ENCODE data around the gene GRM5.
"Not testable (repeated sequence)": the region's sequence is repeated elsewhere in the genome, so short reads cannot be mapped to it uniquely, and the experiment has no call there.

GRM5 gene

DNA sequence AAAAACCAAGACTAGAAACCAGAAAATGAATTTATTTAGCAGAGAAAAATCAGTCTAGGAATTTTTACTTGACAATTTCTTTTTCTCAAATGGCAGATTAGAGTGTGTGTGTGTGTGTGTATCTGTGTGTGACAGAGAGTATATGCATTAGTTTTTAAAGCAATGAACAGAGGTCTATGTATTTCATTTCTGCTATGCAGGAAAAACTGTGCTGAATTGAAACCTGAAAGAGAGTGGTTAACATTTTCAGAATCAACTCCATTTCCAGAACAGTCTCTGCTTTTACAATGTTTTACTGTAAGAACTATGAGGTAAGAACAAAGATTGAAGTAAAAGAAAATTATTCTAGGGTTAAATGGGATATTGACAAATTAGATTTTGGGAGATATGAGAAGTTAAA, 114.8 kb downstream of the GRM5 start:
- H3K27ac ChIP-seq (ENCODE audit: low read depth, low read length) = no peak overlapping the region
- H3K4me1 ChIP-seq (ENCODE audit: control insufficient read depth, insufficient read depth, low read length) = no peaks in the 10 kb centered on the region
- no peak overlapping the region for H3K4me3 ChIP-seq (ENCODE audit: low read length)
- H3K9ac ChIP-seq (ENCODE audit: low read length) = no peak overlapping the region
- no peaks in the 10 kb centered on the region for H3K36me3 ChIP-seq (ENCODE audit: control insufficient read depth, insufficient read depth, low read length)
- no peaks in the 10 kb centered on the region for H3K27me3 ChIP-seq (ENCODE audit: control insufficient read depth, insufficient read depth, low read length)

DNA sequence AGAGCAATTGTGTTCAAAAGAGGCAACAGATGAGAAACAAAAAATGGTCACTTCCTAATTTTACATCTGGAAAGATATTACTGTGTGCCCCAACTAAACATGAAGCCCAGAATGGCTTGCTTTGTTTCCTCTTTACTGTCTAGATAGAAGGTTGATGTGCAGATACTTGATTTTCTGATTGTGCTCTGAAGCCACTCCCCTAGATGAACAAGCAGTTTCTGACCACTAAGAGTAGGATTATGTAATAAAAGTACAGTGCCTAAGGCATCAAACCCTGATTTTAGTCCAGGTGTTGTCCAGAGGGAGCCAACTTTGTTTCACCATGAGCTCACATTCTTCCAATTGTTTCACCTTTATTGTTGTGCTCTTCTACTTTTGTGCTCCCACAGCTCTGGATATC, 116.9 kb downstream of the GRM5 start:
- not testable (repeated sequence) for H3K36me3 ChIP-seq (ENCODE audit: control insufficient read depth, insufficient read depth, low read length); H3K9ac ChIP-seq (ENCODE audit: low read length); H3K4me3 ChIP-seq (ENCODE audit: low read length); H3K4me1 ChIP-seq (ENCODE audit: control insufficient read depth, insufficient read depth, low read length); H3K27me3 ChIP-seq (ENCODE audit: control insufficient read depth, insufficient read depth, low read length); H3K27ac ChIP-seq (ENCODE audit: low read depth, low read length)

GRCh38 chr11:88947843-88948572, 117.8 kb downstream of the GRM5 start:
- H3K4me3 ChIP-seq (ENCODE audit: low read length); H3K27ac ChIP-seq (ENCODE audit: low read depth, low read length); H3K9ac ChIP-seq (ENCODE audit: low read length); H3K4me1 ChIP-seq (ENCODE audit: control insufficient read depth, insufficient read depth, low read length); H3K27me3 ChIP-seq (ENCODE audit: control insufficient read depth, insufficient read depth, low read length); H3K36me3 ChIP-seq (ENCODE audit: control insufficient read depth, insufficient read depth, low read length): not testable (repeated sequence)

DNA sequence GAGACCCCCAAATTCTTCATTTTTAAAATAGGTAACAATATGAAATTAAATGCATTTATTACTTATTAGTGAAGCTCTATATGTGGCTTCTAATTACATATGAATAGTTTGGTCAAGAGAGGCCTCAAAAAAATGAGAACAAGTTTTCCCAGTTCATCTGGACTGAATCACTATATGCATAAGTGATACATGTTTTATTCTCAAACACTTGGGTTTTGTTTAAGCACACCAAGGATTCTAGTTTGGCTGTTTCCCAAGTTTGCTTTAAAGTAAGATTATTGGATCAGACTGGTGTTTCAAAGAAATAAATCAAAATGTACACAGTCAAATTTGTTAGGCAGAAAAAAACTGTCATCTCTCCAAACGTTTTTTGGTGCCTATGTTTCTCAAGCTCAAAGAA, 136.1 kb downstream of the GRM5 start:
- not testable (repeated sequence) for H3K4me1 ChIP-seq (ENCODE audit: control insufficient read depth, insufficient read depth, low read length); H3K4me3 ChIP-seq (ENCODE audit: low read length); H3K27ac ChIP-seq (ENCODE audit: low read depth, low read length); H3K36me3 ChIP-seq (ENCODE audit: control insufficient read depth, insufficient read depth, low read length); H3K9ac ChIP-seq (ENCODE audit: low read length); H3K27me3 ChIP-seq (ENCODE audit: control insufficient read depth, insufficient read depth, low read length)

DNA sequence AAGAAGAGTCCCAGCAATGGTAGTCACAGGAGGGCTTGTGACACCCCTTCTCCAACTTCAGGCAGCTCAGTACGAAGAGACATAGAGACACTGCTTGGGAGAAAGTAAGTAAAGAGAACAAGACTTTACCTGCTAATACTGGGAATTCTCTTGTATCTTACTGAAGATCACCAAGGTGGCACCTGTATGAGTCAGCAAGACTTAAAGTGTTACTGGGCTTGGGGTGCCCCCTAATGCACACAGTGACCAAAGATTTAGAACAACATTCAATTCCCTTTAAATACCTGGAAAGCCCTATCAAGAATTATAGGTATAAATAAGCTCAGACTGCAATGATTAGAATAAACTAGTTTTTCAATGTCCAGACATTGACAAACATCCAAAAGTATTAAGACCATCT, 148.7 kb downstream of the GRM5 start:
- not testable (repeated sequence) for H3K4me1 ChIP-seq (ENCODE audit: control insufficient read depth, insufficient read depth, low read length); H3K36me3 ChIP-seq (ENCODE audit: control insufficient read depth, insufficient read depth, low read length); H3K4me3 ChIP-seq (ENCODE audit: low read length); H3K27ac ChIP-seq (ENCODE audit: low read depth, low read length); H3K27me3 ChIP-seq (ENCODE audit: control insufficient read depth, insufficient read depth, low read length); H3K9ac ChIP-seq (ENCODE audit: low read length)

DNA sequence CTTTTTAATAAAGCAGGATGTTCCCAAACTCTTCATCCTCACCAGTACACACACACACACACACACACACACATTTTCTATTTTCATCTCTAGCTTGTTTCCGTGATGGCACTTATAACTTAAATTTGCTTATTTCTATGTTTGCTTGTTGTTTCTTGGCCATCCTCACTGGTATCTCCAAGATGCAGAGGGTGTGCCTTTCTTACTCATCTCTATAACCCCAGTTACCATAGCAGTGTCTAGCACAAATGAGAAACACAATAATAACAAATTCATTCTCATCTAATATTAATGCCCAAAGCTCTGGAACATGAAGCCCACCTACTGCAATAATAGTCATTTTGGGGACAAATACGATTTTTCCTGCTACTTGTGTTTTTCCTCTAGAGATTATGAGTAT, 156.3 kb downstream of the GRM5 start:
- H3K9ac ChIP-seq (ENCODE audit: low read length) = no peak overlapping the region
- H3K36me3 ChIP-seq (ENCODE audit: control insufficient read depth, insufficient read depth, low read length) = no peaks in the 10 kb centered on the region
- H3K4me1 ChIP-seq (ENCODE audit: control insufficient read depth, insufficient read depth, low read length) = no peaks in the 10 kb centered on the region
- H3K27me3 ChIP-seq (ENCODE audit: control insufficient read depth, insufficient read depth, low read length) = no peaks in the 10 kb centered on the region
- H3K27ac ChIP-seq (ENCODE audit: low read depth, low read length) = no peak overlapping the region
- H3K4me3 ChIP-seq (ENCODE audit: low read length) = no peak overlapping the region

- not testable (repeated sequence) for H3K36me3 ChIP-seq (ENCODE audit: control insufficient read depth, insufficient read depth, low read length); H3K4me3 ChIP-seq (ENCODE audit: low read length); H3K9ac ChIP-seq (ENCODE audit: low read length); H3K27me3 ChIP-seq (ENCODE audit: control insufficient read depth, insufficient read depth, low read length); H3K27ac ChIP-seq (ENCODE audit: low read depth, low read length); H3K4me1 ChIP-seq (ENCODE audit: control insufficient read depth, insufficient read depth, low read length)
Observed at GRCh38 chr11:88901436-88901835, 164.3 kb downstream of the GRM5 start.

DNA sequence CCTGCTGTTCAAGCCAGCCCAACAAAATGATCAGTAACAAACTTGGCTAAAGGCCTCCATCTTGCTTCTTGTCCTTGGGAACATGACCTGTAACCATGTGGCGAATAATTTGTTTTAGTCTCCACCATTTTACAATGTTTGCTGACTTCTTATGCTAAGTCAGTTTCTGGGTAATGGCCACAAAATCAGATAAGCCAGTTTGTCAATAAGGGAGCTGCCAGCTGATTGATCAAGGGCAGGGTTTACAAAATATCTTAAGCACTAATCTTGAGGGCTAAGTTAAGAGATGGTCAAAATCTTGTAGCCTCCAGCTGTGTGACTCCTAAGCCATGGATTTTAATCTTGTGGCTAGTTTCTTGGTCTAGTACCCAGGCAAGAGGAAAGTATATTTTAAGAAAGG, 176.9 kb downstream of the GRM5 start:
- not testable (repeated sequence) for H3K27me3 ChIP-seq (ENCODE audit: control insufficient read depth, insufficient read depth, low read length); H3K36me3 ChIP-seq (ENCODE audit: control insufficient read depth, insufficient read depth, low read length); H3K4me3 ChIP-seq (ENCODE audit: low read length); H3K27ac ChIP-seq (ENCODE audit: low read depth, low read length); H3K9ac ChIP-seq (ENCODE audit: low read length); H3K4me1 ChIP-seq (ENCODE audit: control insufficient read depth, insufficient read depth, low read length)

DNA sequence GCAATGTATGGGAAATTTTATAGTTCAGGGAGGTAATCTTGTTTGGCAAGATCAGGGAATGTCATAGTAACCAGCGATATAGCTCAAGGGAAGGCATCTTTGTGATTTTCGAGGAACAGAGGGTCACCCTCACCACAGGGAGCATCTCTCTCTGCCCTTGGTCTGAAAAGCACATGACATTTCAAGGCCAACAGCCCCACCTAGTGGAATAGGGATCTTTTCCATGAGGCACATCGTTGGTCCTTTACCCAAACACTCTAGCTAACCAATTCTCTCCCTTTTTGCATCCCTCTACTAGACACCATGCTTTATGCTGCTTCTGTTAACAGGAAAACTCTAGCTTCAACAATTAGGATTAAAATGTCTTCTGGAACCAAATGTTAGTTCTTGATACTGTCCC, 179.0 kb downstream of the GRM5 start:
- Histone ChIP-seq H3K4me3 (ENCODE audit: low read length) (no peak overlapping the region), H3K27ac (ENCODE audit: low read depth, low read length) (no peak overlapping the region), H3K9ac (ENCODE audit: low read length) (no peak overlapping the region), H3K4me1 (ENCODE audit: control insufficient read depth, insufficient read depth, low read length) (no peaks in the 10 kb centered on the region), H3K36me3 (ENCODE audit: control insufficient read depth, insufficient read depth, low read length) (no peaks in the 10 kb centered on the region), H3K27me3 (ENCODE audit: control insufficient read depth, insufficient read depth, low read length) (no peaks in the 10 kb centered on the region)

GRCh38 chr11:88882800-88883199, 183.0 kb downstream of the GRM5 start:
- not testable (repeated sequence) for H3K27me3 ChIP-seq (ENCODE audit: control insufficient read depth, insufficient read depth, low read length); H3K27ac ChIP-seq (ENCODE audit: low read depth, low read length); H3K9ac ChIP-seq (ENCODE audit: low read length); H3K36me3 ChIP-seq (ENCODE audit: control insufficient read depth, insufficient read depth, low read length); H3K4me3 ChIP-seq (ENCODE audit: low read length); H3K4me1 ChIP-seq (ENCODE audit: control insufficient read depth, insufficient read depth, low read length)

DNA sequence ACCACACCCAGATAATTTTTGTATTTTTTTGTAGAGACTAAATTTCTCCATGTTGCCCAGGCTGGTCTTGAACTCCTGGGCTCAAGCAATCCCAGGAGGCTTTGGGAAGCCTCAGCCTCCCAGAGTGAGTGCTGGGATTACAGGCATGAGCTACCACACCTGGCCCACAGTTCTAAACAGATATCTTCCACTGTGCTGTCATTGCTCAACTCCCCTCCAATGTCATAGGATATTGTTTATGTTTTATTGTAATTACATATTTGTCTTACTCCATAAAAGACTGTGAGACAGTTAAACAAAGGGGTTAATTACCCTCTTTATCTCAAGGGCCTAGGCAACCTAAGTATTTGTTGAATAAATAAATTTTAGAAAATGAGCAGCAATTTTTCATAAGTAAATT, 204.2 kb downstream of the GRM5 start:
- Histone ChIP-seq H3K9ac (ENCODE audit: low read length) (no peak overlapping the region), H3K4me3 (ENCODE audit: low read length) (no peak overlapping the region), H3K36me3 (ENCODE audit: control insufficient read depth, insufficient read depth, low read length) (no peaks in the 10 kb centered on the region), H3K27me3 (ENCODE audit: control insufficient read depth, insufficient read depth, low read length) (no peaks in the 10 kb centered on the region), H3K27ac (ENCODE audit: low read depth, low read length) (no peak overlapping the region), H3K4me1 (ENCODE audit: control insufficient read depth, insufficient read depth, low read length) (no peaks in the 10 kb centered on the region)

DNA sequence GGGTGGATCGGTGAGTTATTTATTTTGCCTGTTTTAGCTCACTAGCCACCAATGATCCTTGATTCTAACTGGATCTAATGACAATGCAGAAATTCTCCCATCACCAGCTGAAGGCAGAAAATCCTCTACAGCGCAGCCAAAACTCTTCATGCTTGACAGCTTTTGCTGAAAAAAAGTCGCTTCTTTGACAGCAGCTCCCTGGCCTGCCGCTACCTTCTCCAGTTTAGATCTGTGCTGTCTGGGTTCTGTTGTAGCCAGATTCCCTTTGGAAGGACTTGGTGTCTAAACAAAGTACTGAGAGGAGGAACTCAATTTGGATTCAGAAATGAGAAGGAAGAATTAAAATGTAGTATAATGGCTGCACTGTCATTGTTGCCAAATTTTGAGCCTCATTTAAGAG, 205.4 kb downstream of the GRM5 start:
- not testable (repeated sequence) for H3K27ac ChIP-seq (ENCODE audit: low read depth, low read length); H3K27me3 ChIP-seq (ENCODE audit: control insufficient read depth, insufficient read depth, low read length); H3K4me1 ChIP-seq (ENCODE audit: control insufficient read depth, insufficient read depth, low read length); H3K9ac ChIP-seq (ENCODE audit: low read length); H3K4me3 ChIP-seq (ENCODE audit: low read length); H3K36me3 ChIP-seq (ENCODE audit: control insufficient read depth, insufficient read depth, low read length)

DNA sequence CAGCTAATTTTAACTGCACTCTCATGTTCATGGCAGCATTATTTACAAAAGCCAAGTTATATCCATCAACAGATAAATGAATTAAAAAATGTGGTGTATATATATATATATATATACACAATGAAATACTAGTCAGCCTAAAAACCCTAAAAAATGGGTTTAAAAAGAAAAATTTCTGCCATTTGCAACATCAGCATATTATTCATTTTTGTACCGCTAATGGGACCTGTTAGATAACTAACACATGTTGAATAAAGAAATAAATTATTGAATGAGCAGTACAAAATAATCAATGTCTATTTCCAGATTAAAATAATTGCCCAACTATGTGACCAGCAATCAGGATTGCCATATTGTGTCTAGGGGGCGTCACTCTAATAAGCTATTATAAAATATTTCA, 211.8 kb downstream of the GRM5 start:
- not testable (repeated sequence) for H3K9ac ChIP-seq (ENCODE audit: low read length); H3K4me1 ChIP-seq (ENCODE audit: control insufficient read depth, insufficient read depth, low read length); H3K36me3 ChIP-seq (ENCODE audit: control insufficient read depth, insufficient read depth, low read length); H3K27me3 ChIP-seq (ENCODE audit: control insufficient read depth, insufficient read depth, low read length); H3K4me3 ChIP-seq (ENCODE audit: low read length); H3K27ac ChIP-seq (ENCODE audit: low read depth, low read length)

All from rectal smooth muscle tissue (tissue), 1 donor.